BE2C (cell line): ENCODE measurements around the gene TFB2M.

Source experiments
- DNase-seq: peaks from one replicate; pipeline ENCODE4 v3.0.0-alpha.2; 2020
- H3K27me3 ChIP-seq: fragments of 250-450 bp; sonication (Bioruptor Pico); 2 replicates; pipeline ENCODE4 v1.5.1; 2020; ENCODE audit warnings: mild to moderate bottlenecking
- H3K36me3 ChIP-seq: fragments of 250-450 bp; sonication (Bioruptor Pico); 2 replicates; pipeline ENCODE4 v1.5.1; 2020; ENCODE audit warnings: mild to moderate bottlenecking
- H3K4me1 ChIP-seq: fragments of 250-450 bp; sonication (Bioruptor Pico); 2 replicates; pipeline ENCODE4 v1.5.1; 2020
- H3K4me3 ChIP-seq: 2 replicates; pipeline ENCODE4 v1.5.1; 2011; ENCODE audit warnings: low read depth, low read length
- H3K9me3 ChIP-seq: fragments of 250-450 bp; sonication (Bioruptor Pico); 2 replicates; pipeline ENCODE4 v1.5.1; 2020
- CTCF ChIP-seq: IDR thresholded peaks from 2 replicates; pipeline ENCODE4 v1.5.1; 2012; ENCODE audit warnings: mild to moderate bottlenecking, low read depth, low read length

The TFB2M gene

GRCh38 chr1:246503341-246503740, 62.7 kb downstream of the TFB2M start:
- H3K9me3 ChIP-seq: no peaks in the 10 kb centered on the region
- no peak for TF ChIP-seq CTCF

GRCh38 chr1:246497331-246497915, 68.6 kb downstream of the TFB2M start:
- peak; percentile 74 for TF ChIP-seq CTCF
- Histone ChIP-seq H3K4me3 (no peak overlapping the region), H3K4me1 (peaks cover 2% of the 10 kb centered on the region), H3K27me3 (no peaks in the 10 kb centered on the region), H3K9me3 (no peaks in the 10 kb centered on the region), H3K36me3 (no peaks in the 10 kb centered on the region)
- DNase-seq: no peak

More at GRCh38 chr1:246503341-246503740, 62.7 kb downstream of the TFB2M start:
- no peak for DNase-seq
- Histone ChIP-seq H3K4me1 (no peaks in the 10 kb centered on the region), H3K4me3 (no peak overlapping the region), H3K36me3 (peaks cover 3% of the 10 kb centered on the region; the same call in 1 of the 2 replicates), H3K27me3 (no peaks in the 10 kb centered on the region)

- H3K27me3 ChIP-seq: no peaks in the 10 kb centered on the region
- peak; percentile 96 for TF ChIP-seq CTCF
- no peaks in the 10 kb centered on the region for H3K36me3 ChIP-seq
- H3K4me1 ChIP-seq: peaks cover 10% of the 10 kb centered on the region
- no peak overlapping the region for H3K4me3 ChIP-seq
- no peaks in the 10 kb centered on the region for H3K9me3 ChIP-seq
- DNase-seq: peak; percentile 81
These were observed 73.3 kb downstream of the TFB2M start for GRCh38 chr1:246492611-246493245.

- TF ChIP-seq CTCF: no peak
- no peaks in the 10 kb centered on the region for H3K9me3 ChIP-seq
- no peaks in the 10 kb centered on the region for H3K36me3 ChIP-seq
- H3K27me3 ChIP-seq: no peaks in the 10 kb centered on the region
- peak; percentile 13 for DNase-seq
- no peak overlapping the region for H3K4me3 ChIP-seq
- H3K4me1 ChIP-seq: peaks cover 10% of the 10 kb centered on the region
These were observed 74.5 kb downstream of the TFB2M start for GRCh38 chr1:246491551-246492053.
